PC-3 (cell line): ENCODE measurements around the gene DTNBP1. TPM values are rescaled to one million over a fixed set of nuclear protein-coding genes. Genes with fewer than 3 reads are reported as not detected.

Experiments used
- ATAC-seq: fragments of 200-7000 bp; cut with Tn5 transposase; 2 replicates; pipeline ENCODE4 v1.9.1; 2020; ENCODE audit warnings: mild to moderate bottlenecking, moderate library complexity
- BruUV-seq: library from RNA; stranded (reverse); fragments of 400-500 nt; replicated peaks from 2 replicates; lab custom pipeline; 2021; lab: Mats Ljungman, UMichigan
- CTCF ChIA-PET: fragments of 300-600 bp; sonication (Branson Sonifier 250); formaldehyde crosslinking; loops from one replicate; lab custom pipeline; 2022; ENCODE audit warnings: antibody characterized with exemption; lab: Charles Lee
- POLR2A ChIA-PET: fragments of 300-600 bp; sonication (Branson Sonifier 250); formaldehyde crosslinking; loops from one replicate; lab custom pipeline; 2022; ENCODE audit warnings: antibody characterized with exemption; ENCODE audit not compliant: unreplicated experiment; lab: Charles Lee
- DNase-seq: peaks from one replicate; pipeline ENCODE4 v3.0.0-alpha.2; 2015
- H2AFZ ChIP-seq: fragments of 300-600 bp; sonication (generic); 2 replicates; pipeline ENCODE4 v1.6.0; 2016; ENCODE audit warnings: antibody characterized with exemption, low read length
- H3F3A ChIP-seq: fragments of 300-600 bp; sonication (generic); one replicate; pipeline ENCODE4 v1.6.0; 2017; ENCODE audit warnings: antibody characterized with exemption, low read length, control low read depth, mild to moderate bottlenecking; ENCODE audit not compliant: unreplicated experiment
- H3K27ac ChIP-seq: fragments of 300-600 bp; sonication (generic); 2 replicates; pipeline ENCODE4 v1.5.1; 2016; ENCODE audit warnings: mild to moderate bottlenecking, low read length
- H3K27me3 ChIP-seq: fragments of 300-600 bp; sonication (generic); 2 replicates; pipeline ENCODE4 v1.6.1; 2016; ENCODE audit warnings: low read length, mixed read lengths
- H3K36me3 ChIP-seq: fragments of 300-600 bp; sonication (generic); 2 replicates; pipeline ENCODE4 v1.6.1; 2016; ENCODE audit warnings: low read depth, mixed run types, low read length, mixed read lengths
- H3K4me1 ChIP-seq: fragments of 300-600 bp; sonication (generic); 2 replicates; pipeline ENCODE4 v1.5.1; 2016; ENCODE audit warnings: low read length; ENCODE audit not compliant: insufficient read depth
- H3K4me2 ChIP-seq: fragments of 300-600 bp; sonication (generic); 2 replicates; pipeline ENCODE4 v1.6.0; 2016; ENCODE audit warnings: low read length
- H3K4me3 ChIP-seq: fragments of 300-600 bp; sonication (generic); 2 replicates; pipeline ENCODE4 v1.5.1; 2016; ENCODE audit warnings: mild to moderate bottlenecking, low read length, mixed read lengths
- H3K79me2 ChIP-seq: fragments of 300-600 bp; sonication (generic); 2 replicates; pipeline ENCODE4 v1.6.1; 2017; ENCODE audit warnings: low read length, mixed read lengths
- H3K9ac ChIP-seq: fragments of 300-600 bp; sonication (generic); 2 replicates; pipeline ENCODE4 v1.6.0; 2016; ENCODE audit warnings: mild to moderate bottlenecking, low read length
- H3K9me2 ChIP-seq: fragments of 300-600 bp; sonication (generic); replicated peaks from 2 replicates; pipeline ENCODE4 v1.6.1; 2016; ENCODE audit warnings: mixed run types, low read length, mixed read lengths
- H3K9me3 ChIP-seq: fragments of 300-600 bp; sonication (generic); 2 replicates; pipeline ENCODE4 v1.6.1; 2016; ENCODE audit warnings: low read length, mixed read lengths
- H4K20me1 ChIP-seq: fragments of 300-600 bp; sonication (generic); 2 replicates; pipeline ENCODE4 v1.6.1; 2016; ENCODE audit warnings: low read length, mixed read lengths
- EZH2 ChIP-seq: fragments of 300-600 bp; sonication (generic); IDR thresholded peaks from one replicate; pipeline ENCODE4 v1.6.1; 2017; ENCODE audit warnings: antibody characterized with exemption, mild to moderate bottlenecking, low read length; ENCODE audit not compliant: unreplicated experiment
- EZH2phosphoT487 ChIP-seq: fragments of 300-600 bp; sonication (generic); IDR thresholded peaks from 2 replicates; pipeline ENCODE4 v1.6.1; 2018; ENCODE audit warnings: mild to moderate bottlenecking, antibody characterized with exemption, low read length, borderline replicate concordance
- intact Hi-C: fragments of 100-400 bp; cut with micrococcal nuclease; formaldehyde crosslinking; loops from 2 replicates; pipeline ENCODE4 v1.9.0; 2023
- total RNA-seq: library from RNA; depleted of rRNA; stranded (reverse); fragments of >200 nt; gene quantifications from 2 replicates; pipeline ENCODE4 v1.2.3, GENCODE V29; 2014
- TF ChIP-seq, protein P1 (sequence below): fragments of 300-600 bp; sonication (generic); conservative IDR thresholded peaks from 2 replicates; pipeline ENCODE4 v1.5.1; 2017; ENCODE audit warnings: antibody characterized with exemption, low read depth, mild to moderate bottlenecking, low read length

The DTNBP1 gene
- total RNA-seq, 1 experiment from 2014 or later = 7.9 TPM

DNA sequence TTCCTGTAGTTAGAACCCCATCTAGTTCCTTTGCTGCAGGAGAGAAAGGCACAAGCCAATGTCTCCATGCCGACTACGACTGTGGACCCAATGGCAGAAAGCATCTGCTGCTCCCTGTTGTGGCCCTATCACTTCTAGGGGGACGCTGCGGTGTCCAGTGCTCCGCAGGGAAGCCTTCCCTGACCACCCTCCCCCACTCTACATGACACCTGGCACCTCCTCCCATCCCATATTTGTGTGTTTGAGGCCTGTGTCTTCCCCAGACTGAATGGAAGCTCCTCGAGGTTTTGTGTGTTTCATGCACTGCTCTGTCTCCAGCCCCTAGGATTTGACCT lies 159.5 kb downstream of the DTNBP1 start:
- Histone ChIP-seq H3K79me2 (peaks cover 17% of the 10 kb centered on the region), H3K4me2 (no peak overlapping the region), H3K9me3 (no peaks in the 10 kb centered on the region), H3K36me3 (peaks cover 3% of the 10 kb centered on the region; the same call in 1 of the 2 replicates), H4K20me1 (peaks cover 12% of the 10 kb centered on the region; the same call in 1 of the 2 replicates), H3K9me2 (no peaks in the 10 kb centered on the region), H2AFZ (no peak overlapping the region), H3K9ac (no peak overlapping the region), H3K4me3 (no peak overlapping the region), H3K4me1 (peaks cover 23% of the 10 kb centered on the region), H3F3A (no peaks in the 10 kb centered on the region), H3K27ac (no peak overlapping the region), H3K27me3 (no peaks in the 10 kb centered on the region)
- intact Hi-C loops = no loop called here
- no TSS peak for BruUV-seq
- POLR2A ChIA-PET = no interaction called here
- no peak for DNase-seq
- CTCF ChIA-PET = interaction anchor here (0.7 kb wide), 1 partner anchor 587 kb away, joined by 3 read pairs; no protein-coding TSS in a partner anchor
- ATAC-seq = no peak
- no peak for TF ChIP-seq EZH2phosphoT487
- TF ChIP-seq, protein P1, sequence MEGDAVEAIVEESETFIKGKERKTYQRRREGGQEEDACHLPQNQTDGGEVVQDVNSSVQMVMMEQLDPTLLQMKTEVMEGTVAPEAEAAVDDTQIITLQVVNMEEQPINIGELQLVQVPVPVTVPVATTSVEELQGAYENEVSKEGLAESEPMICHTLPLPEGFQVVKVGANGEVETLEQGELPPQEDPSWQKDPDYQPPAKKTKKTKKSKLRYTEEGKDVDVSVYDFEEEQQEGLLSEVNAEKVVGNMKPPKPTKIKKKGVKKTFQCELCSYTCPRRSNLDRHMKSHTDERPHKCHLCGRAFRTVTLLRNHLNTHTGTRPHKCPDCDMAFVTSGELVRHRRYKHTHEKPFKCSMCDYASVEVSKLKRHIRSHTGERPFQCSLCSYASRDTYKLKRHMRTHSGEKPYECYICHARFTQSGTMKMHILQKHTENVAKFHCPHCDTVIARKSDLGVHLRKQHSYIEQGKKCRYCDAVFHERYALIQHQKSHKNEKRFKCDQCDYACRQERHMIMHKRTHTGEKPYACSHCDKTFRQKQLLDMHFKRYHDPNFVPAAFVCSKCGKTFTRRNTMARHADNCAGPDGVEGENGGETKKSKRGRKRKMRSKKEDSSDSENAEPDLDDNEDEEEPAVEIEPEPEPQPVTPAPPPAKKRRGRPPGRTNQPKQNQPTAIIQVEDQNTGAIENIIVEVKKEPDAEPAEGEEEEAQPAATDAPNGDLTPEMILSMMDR = no peak
- no peak for TF ChIP-seq EZH2

DNA sequence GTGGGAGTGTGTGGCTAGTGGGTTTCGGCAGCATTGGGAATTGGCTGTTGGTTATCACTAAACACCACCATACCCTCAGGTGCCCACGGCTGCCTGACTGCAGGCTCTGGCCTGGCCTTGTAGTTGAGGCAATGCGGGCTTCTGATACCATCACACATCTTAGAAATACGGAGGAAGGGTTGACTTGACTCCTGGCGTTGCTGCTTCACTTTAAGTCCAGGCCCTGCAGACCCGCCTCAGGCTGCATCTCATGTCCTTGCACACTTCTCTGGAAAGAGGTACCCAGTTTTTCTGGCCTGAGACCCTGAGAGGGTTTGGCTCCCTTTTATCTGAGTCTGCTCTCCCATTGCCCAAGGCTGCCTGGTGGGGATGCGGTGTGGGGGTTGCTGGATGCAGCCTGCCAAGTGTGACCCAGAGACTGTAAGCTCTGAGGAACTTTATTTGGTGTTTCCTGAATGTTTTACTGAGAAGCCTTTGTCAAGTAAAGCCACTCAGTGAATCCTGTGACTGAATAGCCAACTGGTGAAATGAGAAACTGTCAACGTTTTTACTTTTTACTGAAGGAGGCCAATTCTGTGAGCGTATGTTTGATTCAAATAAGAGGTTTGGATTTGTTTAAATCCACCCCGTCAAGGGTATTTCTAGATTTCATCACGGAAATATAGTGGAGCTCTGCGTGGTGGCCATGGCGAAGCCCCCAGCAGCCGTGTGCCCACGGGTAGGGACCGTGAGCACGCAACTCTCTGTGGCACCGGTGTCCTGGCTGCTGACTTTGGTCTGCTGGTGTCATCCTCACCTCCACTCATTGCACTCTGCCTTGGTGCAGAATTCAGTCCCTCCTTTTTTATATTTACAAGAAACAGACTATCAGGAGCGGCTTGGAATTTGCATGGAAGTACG lies 160.1 kb downstream of the DTNBP1 start:
- Histone ChIP-seq H4K20me1 (peaks cover 12% of the 10 kb centered on the region; the same call in 1 of the 2 replicates), H3K27me3 (no peaks in the 10 kb centered on the region), H3F3A (no peaks in the 10 kb centered on the region), H3K9me3 (no peaks in the 10 kb centered on the region), H3K4me3 (no peak overlapping the region), H3K9ac (no peak overlapping the region), H3K9me2 (no peaks in the 10 kb centered on the region), H2AFZ (no peak overlapping the region), H3K79me2 (peaks cover 17% of the 10 kb centered on the region), H3K4me2 (no peak overlapping the region), H3K4me1 (peaks cover 26% of the 10 kb centered on the region), H3K36me3 (peaks cover 3% of the 10 kb centered on the region; the same call in 1 of the 2 replicates), H3K27ac (no peak overlapping the region)
- TF ChIP-seq, protein P1 = no peak
- no peak for TF ChIP-seq EZH2
- TF ChIP-seq EZH2phosphoT487 = no peak
- intact Hi-C loops = no loop called here
- ChIA-PET POLR2A (no interaction called here), CTCF (no interaction called here)
- ATAC-seq (no peak), DNase-seq (no peak)
- no TSS peak for BruUV-seq

DNA sequence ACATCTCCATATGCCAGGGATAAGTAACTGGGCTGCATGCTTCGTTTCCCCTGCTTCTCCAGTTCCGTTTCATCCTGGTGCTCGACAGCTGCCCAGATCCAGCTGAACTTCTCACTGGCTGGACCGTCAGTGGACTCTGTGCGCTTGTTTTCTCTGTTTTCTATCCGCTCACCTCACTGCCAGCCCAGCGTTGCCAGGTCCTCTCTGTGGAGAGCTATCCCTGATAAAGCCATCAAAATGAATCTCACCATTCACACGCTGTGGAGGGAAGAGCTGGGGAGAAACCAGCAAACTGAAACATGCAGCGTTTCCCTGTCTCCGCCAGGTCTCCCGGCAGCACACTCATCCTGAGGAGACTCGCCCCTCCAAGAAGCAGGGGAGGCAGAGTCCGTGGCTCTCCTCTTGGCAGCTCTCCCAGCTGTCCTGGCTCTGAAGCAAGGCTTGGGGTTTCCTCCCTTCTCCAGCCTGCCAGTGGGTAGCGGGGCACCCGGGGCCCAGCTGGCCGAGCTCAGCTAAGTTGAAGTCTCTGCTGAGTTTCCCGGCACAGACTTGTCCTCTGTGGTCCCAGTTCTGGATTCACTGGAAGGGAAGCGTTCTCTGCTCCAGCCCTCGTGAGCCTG lies 160.9 kb downstream of the DTNBP1 start:
- no TSS peak for BruUV-seq
- peaks cover 9% of the 10 kb centered on the region; the same call in 1 of the 2 replicates for H4K20me1 ChIP-seq

More for the DNA sequence above, 160.9 kb downstream of the DTNBP1 start:
- Histone ChIP-seq H3K9me3 (no peaks in the 10 kb centered on the region), H3K4me1 (peaks cover 26% of the 10 kb centered on the region), H3K27ac (no peak overlapping the region), H2AFZ (no peak overlapping the region), H3K79me2 (peaks cover 16% of the 10 kb centered on the region), H3K27me3 (no peaks in the 10 kb centered on the region), H3K4me2 (no peak overlapping the region), H3K4me3 (no peak overlapping the region), H3K9ac (no peak overlapping the region), H3K9me2 (no peaks in the 10 kb centered on the region), H3F3A (no peaks in the 10 kb centered on the region), H3K36me3 (peaks cover 6% of the 10 kb centered on the region; the same call in 1 of the 2 replicates)
- ChIA-PET POLR2A (no interaction called here), CTCF (no interaction called here)
- intact Hi-C loops = no loop called here
- no peak; the same call in 1 of the 2 replicates for ATAC-seq
- DNase-seq = peak; percentile 27
- TF ChIP-seq, protein P1 = no peak
- TF ChIP-seq EZH2 = no peak
- TF ChIP-seq EZH2phosphoT487 = no peak
